Cerebellar cortex (tissue), 1 donor: ENCODE measurements around the gene MBD6.
"Not testable (repeated sequence)": the region's sequence is repeated elsewhere in the genome, so short reads cannot be mapped to it uniquely, and the experiment has no call there.

Experiments used
- DNase-seq: peaks from one replicate; pipeline ENCODE4 v3.0.0-alpha.2; 2015; ENCODE audit warnings: low spot score

MBD6 gene

GRCh38 chr12:57549909-57550640, 27.5 kb downstream of the MBD6 start, which contains the start of gene KIF5A:
Gene KIF5A, plus strand, starts transcription at chr12:57550044. Its CDS starts 228 bp downstream, at chr12:57550272.
- peak; percentile 63 for DNase-seq

GRCh38 chr12:57550641-57551549, 28.3 kb downstream of the MBD6 start:
- peak; percentile 30 for DNase-seq

- DNase-seq = no peak
Measured at GRCh38 chr12:57551637-57552305, 29.1 kb downstream of the MBD6 start.

GRCh38 chr12:57552306-57552651, 29.7 kb downstream of the MBD6 start:
- DNase-seq = no peak

GRCh38 chr12:57552835-57553313, 30.2 kb downstream of the MBD6 start:
- no peak for DNase-seq

GRCh38 chr12:57553343-57554202, 30.9 kb downstream of the MBD6 start:
- DNase-seq = peak; percentile 36

- no peak for DNase-seq
Measured at GRCh38 chr12:57554453-57554852, 31.8 kb downstream of the MBD6 start.

- DNase-seq = no peak
Measured at GRCh38 chr12:57554897-57555296, 32.3 kb downstream of the MBD6 start.

- DNase-seq = no peak
Measured at GRCh38 chr12:57558864-57559263, 36.2 kb downstream of the MBD6 start.

GRCh38 chr12:57560516-57560915, 37.9 kb downstream of the MBD6 start:
- no peak for DNase-seq

- not testable (repeated sequence) for DNase-seq
Measured at GRCh38 chr12:57561117-57561516, 38.5 kb downstream of the MBD6 start.

- no peak for DNase-seq
Measured at GRCh38 chr12:57563358-57563757, 40.7 kb downstream of the MBD6 start.

GRCh38 chr12:57564178-57564740, 41.6 kb downstream of the MBD6 start:
- no peak for DNase-seq

GRCh38 chr12:57568838-57569237, 46.2 kb downstream of the MBD6 start:
- no peak for DNase-seq

GRCh38 chr12:57569858-57570257, 47.2 kb downstream of the MBD6 start:
- no peak for DNase-seq

- not testable (repeated sequence) for DNase-seq
Measured at GRCh38 chr12:57570438-57570837, 47.8 kb downstream of the MBD6 start.

GRCh38 chr12:57571926-57572762, 49.5 kb downstream of the MBD6 start:
- DNase-seq = no peak

GRCh38 chr12:57574795-57575194, 52.2 kb downstream of the MBD6 start:
- no peak for DNase-seq

GRCh38 chr12:57575771-57576612, 53.4 kb downstream of the MBD6 start:
- no peak for DNase-seq
